IMR-90 (cell line): ENCODE data around the gene KRT37. TPM values are rescaled to one million over a fixed set of nuclear protein-coding genes. Genes with fewer than 3 reads are reported as not detected.

Experiments
- ATAC-seq: fragments of 200-7000 bp; cut with Tn5 transposase; 2 replicates; pipeline ENCODE4 v1.9.1; 2020; ENCODE audit warnings: low read depth, mild to moderate bottlenecking, moderate library complexity
- BruUV-seq: library from RNA; stranded (reverse); fragments of 400-500 nt; replicated peaks from 2 replicates; lab custom pipeline; 2021; lab: Mats Ljungman, UMichigan
- CTCF ChIA-PET: fragments of 300-600 bp; formaldehyde crosslinking; extraction: SDS; loops from one replicate; lab custom pipeline; 2021; ENCODE audit warnings: antibody characterized with exemption; lab: Yijun Ruan, JAX
- POLR2A ChIA-PET: fragments of 300-600 bp; sonication (Branson Sonifier 250); formaldehyde crosslinking; loops from one replicate; lab custom pipeline; 2022; ENCODE audit warnings: antibody characterized with exemption; ENCODE audit not compliant: unreplicated experiment; lab: Charles Lee
- DNase-seq: peaks from one replicate; pipeline ENCODE4 v3.0.0; 2013
- H2AFZ ChIP-seq: replicated peaks from 2 replicates; pipeline ENCODE3; 2013; ENCODE audit warnings: low read length, mild to moderate bottlenecking; ENCODE audit not compliant: poor library complexity
- H2AK5ac ChIP-seq: 2 replicates; pipeline ENCODE4 v1.6.1; 2013; ENCODE audit warnings: low read depth, low read length, inconsistent platforms
- H2AK9ac ChIP-seq: replicated peaks from 2 replicates; pipeline ENCODE3; 2013; ENCODE audit warnings: mild to moderate bottlenecking, low read depth, low read length, moderate library complexity; ENCODE audit not compliant: poor library complexity
- H2BK120ac ChIP-seq: 2 replicates; pipeline ENCODE4 v1.6.1; 2013; ENCODE audit warnings: low read depth, low read length, inconsistent platforms
- H2BK15ac ChIP-seq: 3 replicates; pipeline ENCODE4 v1.6.1; 2013; ENCODE audit warnings: low read depth, low read length, inconsistent platforms
- H2BK20ac ChIP-seq: 2 replicates; pipeline ENCODE4 v1.6.1; 2013; ENCODE audit warnings: low read depth, mild to moderate bottlenecking, inconsistent platforms, low read length, moderate library complexity
- H2BK5ac ChIP-seq: 2 replicates; pipeline ENCODE4 v1.6.1; 2013; ENCODE audit warnings: mild to moderate bottlenecking, low read depth, low read length, inconsistent platforms; ENCODE audit not compliant: poor library complexity, severe bottlenecking
- H3K14ac ChIP-seq: replicated peaks from 2 replicates; pipeline ENCODE4 v1.6.1; 2013; ENCODE audit warnings: low read depth, low read length, inconsistent platforms
- H3K18ac ChIP-seq: 2 replicates; pipeline ENCODE4 v1.6.1; 2013; ENCODE audit warnings: low read depth, low read length, control low read depth
- H3K23ac ChIP-seq: 2 replicates; pipeline ENCODE4 v1.6.1; 2013; ENCODE audit warnings: low read depth, low read length, inconsistent platforms
- H3K27ac ChIP-seq: 2 replicates; pipeline ENCODE4 v1.5.1; 2013; ENCODE audit warnings: mild to moderate bottlenecking, control low read depth, low read length; ENCODE audit not compliant: insufficient read depth
- H3K27me3 ChIP-seq: 2 replicates; pipeline ENCODE4 v1.6.1; 2013; ENCODE audit warnings: low read length; ENCODE audit not compliant: control insufficient read depth, insufficient read depth
- H3K36me3 ChIP-seq: 2 replicates; pipeline ENCODE4 v1.6.1; 2013; ENCODE audit warnings: low read length, mixed read lengths; ENCODE audit not compliant: control insufficient read depth, insufficient read depth
- H3K4ac ChIP-seq: 2 replicates; pipeline ENCODE4 v1.6.1; 2013; ENCODE audit warnings: low read depth, low read length, inconsistent platforms
- H3K4me1 ChIP-seq: 2 replicates; pipeline ENCODE4 v1.6.1; 2013; ENCODE audit warnings: low read length, mixed read lengths; ENCODE audit not compliant: control insufficient read depth, insufficient read depth
- H3K4me2 ChIP-seq: 2 replicates; pipeline ENCODE4 v1.6.1; 2013; ENCODE audit warnings: low read depth, mild to moderate bottlenecking, control low read depth, low read length, moderate library complexity
- H3K4me3 ChIP-seq: 2 replicates; pipeline ENCODE4 v1.5.1; 2013; ENCODE audit warnings: low read depth, mild to moderate bottlenecking, control low read depth, low read length, moderate library complexity; ENCODE audit not compliant: insufficient read depth
- H3K56ac ChIP-seq: 2 replicates; pipeline ENCODE4 v1.6.1; 2013; ENCODE audit warnings: low read length, inconsistent platforms; ENCODE audit not compliant: insufficient read depth; ENCODE audit errors: extremely low read depth
- H3K79me1 ChIP-seq, 2 experiments: 2 replicates each; pipeline ENCODE4 v1.6.1; 2013; ENCODE audit warnings: low read length in 2 of 2, inconsistent platforms in 1 of 2, low read depth in 1 of 2
- H3K9ac ChIP-seq: 2 replicates; pipeline ENCODE4 v1.6.1; 2013; ENCODE audit warnings: low read depth, low read length, control low read depth
- H3K9me1 ChIP-seq: 2 replicates; pipeline ENCODE4 v1.6.1; 2013; ENCODE audit warnings: low read length, inconsistent platforms; ENCODE audit not compliant: insufficient read depth
- H3K9me3 ChIP-seq: 2 replicates; pipeline ENCODE4 v1.6.1; 2013; ENCODE audit warnings: low read length; ENCODE audit not compliant: control insufficient read depth, insufficient read depth
- H4K20me1 ChIP-seq: 2 replicates; pipeline ENCODE4 v1.6.1; 2013; ENCODE audit warnings: low read length, inconsistent platforms; ENCODE audit not compliant: insufficient read depth
- H4K5ac ChIP-seq: 2 replicates; pipeline ENCODE4 v1.6.1; 2013; ENCODE audit warnings: mild to moderate bottlenecking, low read depth, low read length, control low read depth
- H4K8ac ChIP-seq, 2 experiments: 2 replicates each; pipeline ENCODE4 v1.6.1; 2013; ENCODE audit warnings: low read depth in 2 of 2, low read length in 2 of 2, control low read depth in 1 of 2, inconsistent platforms in 1 of 2
- H4K91ac ChIP-seq: 2 replicates; pipeline ENCODE4 v1.6.1; 2013; ENCODE audit warnings: low read depth, low read length, inconsistent platforms; ENCODE audit not compliant: insufficient read depth
- CEBPB ChIP-seq: IDR thresholded peaks from 2 replicates; pipeline ENCODE4 v1.6.1; 2012; ENCODE audit warnings: low read depth, low read length, improper control_type of control experiment
- CHD1 ChIP-seq: IDR thresholded peaks from 2 replicates; pipeline ENCODE4 v1.6.1; 2012; ENCODE audit warnings: low read depth, low read length, improper control_type of control experiment
- MAFK ChIP-seq: IDR thresholded peaks from 2 replicates; pipeline ENCODE4 v1.6.1; 2012; ENCODE audit warnings: low read depth, low read length, improper control_type of control experiment
- MAZ ChIP-seq: IDR thresholded peaks from 2 replicates; pipeline ENCODE4 v1.6.1; 2012; ENCODE audit warnings: low read depth, mild to moderate bottlenecking, low read length, improper control_type of control experiment, moderate library complexity, borderline replicate concordance
- NFE2L2 ChIP-seq: fragments of 150-350 bp; IDR thresholded peaks from 2 replicates; pipeline ENCODE4 v1.6.1; 2016; ENCODE audit warnings: low read depth, mild to moderate bottlenecking, low read length
- POLR2A ChIP-seq: IDR thresholded peaks from 2 replicates; pipeline ENCODE4 v1.6.1; 2012; ENCODE audit warnings: mild to moderate bottlenecking, low read depth, low read length
- RAD21 ChIP-seq: IDR thresholded peaks from 2 replicates; pipeline ENCODE4 v1.6.1; 2012; ENCODE audit warnings: low read length, improper control_type of control experiment
- WGBS, 2 experiments: methylation state at CpG; one replicate each; pipeline versions ENCODE4 v1.1.5 to v1.1.7; 2013; ENCODE audit warnings: missing lambda C conversion rate in 2 of 2; ENCODE audit not compliant: insufficient read length in 1 of 2; ENCODE audit errors: extremely low coverage in 2 of 2; 5-methylcytosine and 5-hydroxymethylcytosine counted together
- dilution Hi-C: fragments of 300-500 bp; cut with HindIII; formaldehyde crosslinking; loops from one replicate; pipeline ENCODE4 v1.14.3; 2018; ENCODE audit warnings: low sequenced_read_pairs; ENCODE audit not compliant: unreplicated experiment
- in situ Hi-C: fragments of 300-500 bp; cut with MboI; formaldehyde crosslinking; loops from 3 replicates; pipeline ENCODE4 v1.14.3; 2019; ENCODE audit warnings: low sequenced_read_pairs, inconsistent platforms, mixed read lengths
- intact Hi-C: fragments of 100-400 bp; cut with micrococcal nuclease; formaldehyde crosslinking; loops from 2 replicates; pipeline ENCODE4 v1.10.0; 2022
- polyA plus RNA-seq, 3 experiments: library from polyadenylated mRNA; depleted of rRNA; stranded (reverse); fragments of >200 nt; gene quantifications; 2 replicates each; pipeline ENCODE4 v1.2.3, GENCODE V29; 2012; ENCODE audit warnings: low replicate concordance in 1 of 3
- total RNA-seq: library from RNA; depleted of rRNA; stranded (reverse); fragments of >200 nt; gene quantifications from 2 replicates; pipeline ENCODE4 v1.2.3, GENCODE V29; 2012
- TF ChIP-seq, protein P1 (sequence below): conservative IDR thresholded peaks from 2 replicates; pipeline ENCODE4 v1.5.1; 2012; ENCODE audit warnings: mild to moderate bottlenecking, low read depth, low read length, improper control_type of control experiment
- TF ChIP-seq, protein P2 (sequence below): fragments of 150-350 bp; IDR thresholded peaks from 2 replicates; pipeline ENCODE4 v1.6.1; 2016; ENCODE audit warnings: low read depth, mild to moderate bottlenecking, low read length, moderate library complexity, borderline replicate concordance
- TF ChIP-seq, protein P3 (sequence below): fragments of 150-350 bp; IDR thresholded peaks from 2 replicates; pipeline ENCODE4 v1.6.1; 2017; ENCODE audit warnings: mild to moderate bottlenecking, antibody characterized with exemption, low read length, low read depth

KRT37 gene
- total and polyA plus RNA-seq, 2 of the 4 experiments (the other 2 are of a cell fraction) = not detected

DNA sequence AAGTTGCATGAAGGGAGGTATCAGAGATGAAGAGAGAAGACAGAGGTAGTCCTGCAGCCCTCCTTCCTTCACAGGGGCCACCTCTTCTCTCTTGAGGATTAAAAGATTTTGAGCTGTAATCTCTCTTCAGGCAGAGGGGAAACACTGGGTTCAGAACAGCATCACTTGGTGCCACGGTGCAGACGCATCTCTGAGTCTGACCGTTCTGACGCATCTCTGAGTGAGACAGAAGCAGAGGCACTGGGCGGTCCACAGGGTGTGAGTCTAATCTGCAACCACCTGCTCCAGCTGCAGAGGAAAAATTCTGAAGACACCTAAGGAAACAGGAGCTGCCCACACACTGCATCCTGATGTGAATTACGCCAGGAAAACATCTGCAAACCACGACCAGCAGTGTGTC lies 5.3 kb upstream of the KRT37 start:
- H3K23ac ChIP-seq = no peak overlapping the region
- H3K79me1 ChIP-seq = no peaks in the 10 kb centered on the region
- H3K36me3 ChIP-seq = no peaks in the 10 kb centered on the region
- H3K4me3 ChIP-seq = no peak overlapping the region
- H3K4me1 ChIP-seq = peaks cover 2% of the 10 kb centered on the region; the same call in 1 of the 2 replicates
- H2BK15ac ChIP-seq = no peak overlapping the region
- TF ChIP-seq, protein P1, sequence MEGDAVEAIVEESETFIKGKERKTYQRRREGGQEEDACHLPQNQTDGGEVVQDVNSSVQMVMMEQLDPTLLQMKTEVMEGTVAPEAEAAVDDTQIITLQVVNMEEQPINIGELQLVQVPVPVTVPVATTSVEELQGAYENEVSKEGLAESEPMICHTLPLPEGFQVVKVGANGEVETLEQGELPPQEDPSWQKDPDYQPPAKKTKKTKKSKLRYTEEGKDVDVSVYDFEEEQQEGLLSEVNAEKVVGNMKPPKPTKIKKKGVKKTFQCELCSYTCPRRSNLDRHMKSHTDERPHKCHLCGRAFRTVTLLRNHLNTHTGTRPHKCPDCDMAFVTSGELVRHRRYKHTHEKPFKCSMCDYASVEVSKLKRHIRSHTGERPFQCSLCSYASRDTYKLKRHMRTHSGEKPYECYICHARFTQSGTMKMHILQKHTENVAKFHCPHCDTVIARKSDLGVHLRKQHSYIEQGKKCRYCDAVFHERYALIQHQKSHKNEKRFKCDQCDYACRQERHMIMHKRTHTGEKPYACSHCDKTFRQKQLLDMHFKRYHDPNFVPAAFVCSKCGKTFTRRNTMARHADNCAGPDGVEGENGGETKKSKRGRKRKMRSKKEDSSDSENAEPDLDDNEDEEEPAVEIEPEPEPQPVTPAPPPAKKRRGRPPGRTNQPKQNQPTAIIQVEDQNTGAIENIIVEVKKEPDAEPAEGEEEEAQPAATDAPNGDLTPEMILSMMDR = no peak
- no peak for TF ChIP-seq NFE2L2
- TF ChIP-seq, protein P2, sequence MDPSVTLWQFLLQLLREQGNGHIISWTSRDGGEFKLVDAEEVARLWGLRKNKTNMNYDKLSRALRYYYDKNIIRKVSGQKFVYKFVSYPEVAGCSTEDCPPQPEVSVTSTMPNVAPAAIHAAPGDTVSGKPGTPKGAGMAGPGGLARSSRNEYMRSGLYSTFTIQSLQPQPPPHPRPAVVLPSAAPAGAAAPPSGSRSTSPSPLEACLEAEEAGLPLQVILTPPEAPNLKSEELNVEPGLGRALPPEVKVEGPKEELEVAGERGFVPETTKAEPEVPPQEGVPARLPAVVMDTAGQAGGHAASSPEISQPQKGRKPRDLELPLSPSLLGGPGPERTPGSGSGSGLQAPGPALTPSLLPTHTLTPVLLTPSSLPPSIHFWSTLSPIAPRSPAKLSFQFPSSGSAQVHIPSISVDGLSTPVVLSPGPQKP = no peak
- TF ChIP-seq POLR2A = no peak
- no peak for TF ChIP-seq CHD1
- TF ChIP-seq RAD21 = no peak
- TF ChIP-seq, protein P3, sequence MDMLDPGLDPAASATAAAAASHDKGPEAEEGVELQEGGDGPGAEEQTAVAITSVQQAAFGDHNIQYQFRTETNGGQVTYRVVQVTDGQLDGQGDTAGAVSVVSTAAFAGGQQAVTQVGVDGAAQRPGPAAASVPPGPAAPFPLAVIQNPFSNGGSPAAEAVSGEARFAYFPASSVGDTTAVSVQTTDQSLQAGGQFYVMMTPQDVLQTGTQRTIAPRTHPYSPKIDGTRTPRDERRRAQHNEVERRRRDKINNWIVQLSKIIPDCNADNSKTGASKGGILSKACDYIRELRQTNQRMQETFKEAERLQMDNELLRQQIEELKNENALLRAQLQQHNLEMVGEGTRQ = no peak
- no peak for TF ChIP-seq MAFK
- no peak for TF ChIP-seq MAZ
- no peak for TF ChIP-seq CEBPB
- no peak overlapping the region for H2BK5ac ChIP-seq
- no peaks in the 10 kb centered on the region for H4K20me1 ChIP-seq
- no peak overlapping the region for H4K91ac ChIP-seq
- H4K8ac ChIP-seq = no peak overlapping the region
- ChIA-PET CTCF (no interaction called here), POLR2A (no interaction called here)
- WGBS, 2 experiments = 85% methylated on average over 2 of the region's 7 CpGs; no CpG with 5 or more reads in 1 of the 2 experiments
- dilution Hi-C loops = no loop called here
- H3K27ac ChIP-seq = no peak overlapping the region
- DNase-seq = no peak
- H2BK120ac ChIP-seq = no peak overlapping the region
- no peak overlapping the region for H2AK5ac ChIP-seq
- no peak overlapping the region for H4K5ac ChIP-seq
- H3K56ac ChIP-seq = no peak overlapping the region
- no peak overlapping the region for H2AFZ ChIP-seq
- no peak overlapping the region for H3K4me2 ChIP-seq
- intact Hi-C loops = no loop called here
- no peak overlapping the region for H3K9ac ChIP-seq
- peaks cover 3% of the 10 kb centered on the region; the same call in 1 of the 2 replicates for H3K27me3 ChIP-seq
- no peak overlapping the region for H3K4ac ChIP-seq
- H3K14ac ChIP-seq = no peak overlapping the region
- H3K9me1 ChIP-seq = no peaks in the 10 kb centered on the region
- in situ Hi-C loops = no loop called here
- H2BK20ac ChIP-seq = no peak overlapping the region
- H3K9me3 ChIP-seq = no peaks in the 10 kb centered on the region
- BruUV-seq = no TSS peak
- no peak overlapping the region for H2AK9ac ChIP-seq
- no peak for ATAC-seq
- H3K18ac ChIP-seq = no peak overlapping the region
